ENCODE data around the gene AHCTF1.

AHCTF1 gene

GRCh38 chr1:246801241-246802020, 130.3 kb downstream of the AHCTF1 start:
- H3K4me3 ChIP-seq (ENCODE audit: low read depth, low read length) = no peak overlapping the region
- in situ Hi-C loops (cut with HindIII; ENCODE audit: low sequenced_read_pairs) = no loop called here
- TF ChIP-seq CTCF (IDR thresholded peaks at IDR 0.05; ENCODE audit: low read depth, low read length, missing control alignments) = no peak
- DNase-seq (ENCODE audit: low read depth) = no peak

- DNase-seq (ENCODE audit: low read depth) = no peak
- TF ChIP-seq CTCF (IDR thresholded peaks at IDR 0.05; ENCODE audit: low read depth, low read length, missing control alignments) = no peak
- no peak overlapping the region for H3K4me3 ChIP-seq (ENCODE audit: low read depth, low read length)
- in situ Hi-C loops (cut with HindIII; ENCODE audit: low sequenced_read_pairs) = no loop called here
Observed at GRCh38 chr1:246800756-246801155, 131.0 kb downstream of the AHCTF1 start.

- no peak for TF ChIP-seq CTCF (IDR thresholded peaks at IDR 0.05; ENCODE audit: low read depth, low read length, missing control alignments)
- H3K4me3 ChIP-seq (ENCODE audit: low read depth, low read length) = no peak overlapping the region
- DNase-seq (ENCODE audit: low read depth) = no peak
- in situ Hi-C loops (cut with HindIII; ENCODE audit: low sequenced_read_pairs) = no loop called here
Observed at GRCh38 chr1:246800356-246800755, 131.4 kb downstream of the AHCTF1 start.

- in situ Hi-C loops (cut with HindIII; ENCODE audit: low sequenced_read_pairs) = no loop called here
- H3K4me3 ChIP-seq (ENCODE audit: low read depth, low read length) = no peak overlapping the region
- TF ChIP-seq CTCF (IDR thresholded peaks at IDR 0.05; ENCODE audit: low read depth, low read length, missing control alignments) = no peak
- no peak for DNase-seq (ENCODE audit: low read depth)
Observed at GRCh38 chr1:246798606-246799496, 132.9 kb downstream of the AHCTF1 start.

- H3K4me3 ChIP-seq (ENCODE audit: low read depth, low read length) = no peak overlapping the region
- in situ Hi-C loops (cut with HindIII; ENCODE audit: low sequenced_read_pairs) = no loop called here
- no peak for DNase-seq (ENCODE audit: low read depth)
Observed at GRCh38 chr1:246798107-246798506, 133.6 kb downstream of the AHCTF1 start.

More at GRCh38 chr1:246798107-246798506, 133.6 kb downstream of the AHCTF1 start:
- TF ChIP-seq CTCF (IDR thresholded peaks at IDR 0.05; ENCODE audit: low read depth, low read length, missing control alignments) = no peak
